ENCODE data around the gene MYLIP.
"Not testable (repeated sequence)": the region's sequence is repeated elsewhere in the genome, so short reads cannot be mapped to it uniquely, and the experiment has no call there.

The MYLIP gene

GRCh38 chr6:16146028-16146427 lies 17.1 kb downstream of the MYLIP start:
- no peak for DNase-seq

GRCh38 chr6:16146527-16146955 lies 17.7 kb downstream of the MYLIP start:
- DNase-seq, result no peak

GRCh38 chr6:16148498-16148897 lies 19.6 kb downstream of the MYLIP start:
- no peak for DNase-seq

GRCh38 chr6:16149305-16149704 lies 20.4 kb downstream of the MYLIP start:
- DNase-seq, result no peak

GRCh38 chr6:16150098-16150497 lies 21.2 kb downstream of the MYLIP start:
- DNase-seq, result no peak

GRCh38 chr6:16153211-16153820 lies 24.4 kb downstream of the MYLIP start:
- DNase-seq, result no peak

GRCh38 chr6:16154904-16155303 lies 26.0 kb downstream of the MYLIP start:
- no peak for DNase-seq

GRCh38 chr6:16157492-16157891 lies 28.6 kb downstream of the MYLIP start:
- DNase-seq, result no peak

GRCh38 chr6:16157909-16158308 lies 29.0 kb downstream of the MYLIP start:
- DNase-seq, result no peak

GRCh38 chr6:16158943-16159557 lies 30.2 kb downstream of the MYLIP start:
- DNase-seq, result no peak

GRCh38 chr6:16160794-16161193 lies 31.9 kb downstream of the MYLIP start:
- no peak for DNase-seq

- no peak for DNase-seq
These were observed 33.1 kb downstream of the MYLIP start for GRCh38 chr6:16162003-16162402.

- DNase-seq, result no peak
These were observed 34.2 kb downstream of the MYLIP start for GRCh38 chr6:16163066-16163465.

- DNase-seq, result peak; percentile 61
These were observed 34.8 kb downstream of the MYLIP start for GRCh38 chr6:16163535-16164300.

- no peak for DNase-seq
These were observed 36.8 kb downstream of the MYLIP start for GRCh38 chr6:16165641-16166040.

- no peak for DNase-seq
These were observed 38.2 kb downstream of the MYLIP start for GRCh38 chr6:16166871-16167608.

- DNase-seq, result no peak
These were observed 39.2 kb downstream of the MYLIP start for GRCh38 chr6:16168121-16168520.

- DNase-seq, result peak; percentile 27
These were observed 40.0 kb downstream of the MYLIP start for GRCh38 chr6:16168858-16169257.

- DNase-seq, result no peak
These were observed 42.5 kb downstream of the MYLIP start for GRCh38 chr6:16171400-16171799.

- no peak for DNase-seq
These were observed 44.5 kb downstream of the MYLIP start for GRCh38 chr6:16173167-16173940.

- DNase-seq, result no peak
These were observed 45.7 kb downstream of the MYLIP start for GRCh38 chr6:16174416-16175078.

- not testable (repeated sequence) for DNase-seq
These were observed 47.7 kb downstream of the MYLIP start for GRCh38 chr6:16176600-16176999.

Measured in inflammatory macrophage treated with lipopolysaccharide for 4 hours (primary cell).